ENCODE data around the gene IL20RA.
A peak's percentile ranks its signal among the peaks of the same experiment; 100 is the strongest.

IL20RA gene, protein sequence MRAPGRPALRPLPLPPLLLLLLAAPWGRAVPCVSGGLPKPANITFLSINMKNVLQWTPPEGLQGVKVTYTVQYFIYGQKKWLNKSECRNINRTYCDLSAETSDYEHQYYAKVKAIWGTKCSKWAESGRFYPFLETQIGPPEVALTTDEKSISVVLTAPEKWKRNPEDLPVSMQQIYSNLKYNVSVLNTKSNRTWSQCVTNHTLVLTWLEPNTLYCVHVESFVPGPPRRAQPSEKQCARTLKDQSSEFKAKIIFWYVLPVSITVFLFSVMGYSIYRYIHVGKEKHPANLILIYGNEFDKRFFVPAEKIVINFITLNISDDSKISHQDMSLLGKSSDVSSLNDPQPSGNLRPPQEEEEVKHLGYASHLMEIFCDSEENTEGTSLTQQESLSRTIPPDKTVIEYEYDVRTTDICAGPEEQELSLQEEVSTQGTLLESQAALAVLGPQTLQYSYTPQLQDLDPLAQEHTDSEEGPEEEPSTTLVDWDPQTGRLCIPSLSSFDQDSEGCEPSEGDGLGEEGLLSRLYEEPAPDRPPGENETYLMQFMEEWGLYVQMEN

DNA sequence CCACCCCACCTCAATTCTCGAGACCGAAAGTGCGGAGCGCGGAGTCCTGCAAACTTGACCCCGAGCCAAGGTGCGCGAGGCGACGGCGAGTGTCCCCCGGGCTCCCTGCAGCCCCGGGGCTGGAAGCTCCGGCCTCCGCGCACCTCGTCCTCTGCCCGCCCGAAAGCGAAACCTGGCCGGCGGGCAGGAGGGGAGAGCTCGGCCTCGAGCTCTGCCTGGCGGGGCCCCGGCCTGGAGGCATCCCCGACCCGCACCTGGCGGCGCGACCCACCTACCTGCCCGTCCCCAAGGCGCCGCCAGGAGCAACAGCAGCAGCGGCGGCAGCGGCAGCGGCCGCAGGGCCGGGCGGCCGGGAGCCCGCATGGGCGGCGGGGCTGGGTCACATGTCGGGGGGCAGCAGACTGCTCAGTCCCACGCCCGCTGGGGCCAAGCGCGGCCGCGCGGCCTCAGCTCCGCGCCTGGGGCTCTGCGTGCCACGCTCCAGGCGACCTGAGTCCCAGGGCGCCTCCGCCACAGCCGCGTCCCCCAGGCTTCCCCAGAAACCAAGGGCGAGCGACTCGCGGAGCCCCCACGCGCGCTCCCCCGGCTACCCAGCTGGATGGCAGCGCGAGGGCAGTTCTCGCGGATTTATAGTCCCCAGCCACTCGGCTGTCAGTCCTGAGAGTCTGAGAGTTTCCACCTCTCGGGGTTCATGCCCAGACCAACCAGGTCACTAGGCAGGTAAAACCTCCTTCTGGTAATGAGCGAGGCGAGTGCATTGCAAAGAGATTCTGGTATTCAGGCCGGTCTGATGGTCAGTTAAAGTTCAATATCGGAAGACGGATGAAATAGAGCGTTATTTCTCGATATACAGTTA, at the start of gene IL20RA:
IL20RA (minus strand) TSS at position 600 of the 856 bp plus-strand sequence; CDS start at position 363, 237 bp downstream.
- no peak within 1 kb of the TSS for H3K27ac ChIP-seq (ENCODE audit: low read depth, low read length)
- no peaks in the 10 kb centered on the region for H3K4me1 ChIP-seq (ENCODE audit: control insufficient read depth, insufficient read depth, low read length)
- no peaks in the 10 kb centered on the region for H3K36me3 ChIP-seq (ENCODE audit: control insufficient read depth, insufficient read depth, low read length)
- peak within 1 kb of the TSS; percentile 12 for H3K9ac ChIP-seq (ENCODE audit: low read length)
- H3K27me3 ChIP-seq (ENCODE audit: control insufficient read depth, insufficient read depth, low read length): peaks cover 3% of the 10 kb centered on the region
- peak within 1 kb of the TSS; percentile 77 for H3K4me3 ChIP-seq (ENCODE audit: low read length)

DNA sequence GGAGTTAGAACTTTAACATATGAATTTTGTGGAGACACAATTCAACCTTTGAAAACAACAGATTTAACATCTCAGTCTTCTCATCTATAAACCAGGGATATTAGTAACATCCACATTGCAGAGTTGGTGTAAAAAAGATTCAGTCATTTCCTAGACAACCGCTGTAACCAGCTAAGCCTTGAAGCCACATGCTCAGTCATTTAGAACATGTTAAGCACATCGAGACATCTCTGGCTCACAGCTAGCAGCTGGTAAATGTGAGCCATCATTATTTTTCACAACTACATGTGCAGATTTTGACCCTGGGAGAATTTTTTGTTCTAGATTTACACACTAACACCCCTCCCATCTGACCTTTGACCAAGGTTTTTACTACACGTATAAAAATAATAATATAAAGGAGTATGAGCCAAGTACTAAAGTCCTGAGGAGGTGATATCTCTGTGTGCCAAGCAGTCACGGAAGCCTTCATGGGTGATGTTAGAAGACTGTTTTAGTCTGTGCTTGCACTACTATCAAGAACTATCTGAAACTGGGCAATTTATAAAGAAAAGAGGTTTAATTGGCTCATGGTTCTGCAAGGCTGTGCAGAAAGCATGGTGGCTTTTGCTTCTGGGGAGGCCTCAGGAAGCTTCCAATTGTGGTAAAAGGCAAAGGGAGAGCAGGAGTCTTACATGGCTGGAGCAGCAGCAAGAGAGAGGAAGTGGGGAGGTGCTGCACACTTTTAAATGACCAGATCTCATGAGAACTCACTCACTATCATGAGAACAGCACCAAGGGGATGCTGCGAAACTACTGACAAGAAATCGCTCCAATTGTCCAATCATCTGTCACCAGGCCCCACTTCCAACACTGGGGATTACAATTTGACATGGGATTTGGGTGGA, 48.7 kb upstream of the IL20RA start:
- Histone ChIP-seq H3K4me3 (ENCODE audit: low read length) (no peak overlapping the region), H3K27me3 (ENCODE audit: control insufficient read depth, insufficient read depth, low read length) (no peaks in the 10 kb centered on the region), H3K4me1 (ENCODE audit: control insufficient read depth, insufficient read depth, low read length) (no peaks in the 10 kb centered on the region)

DNA sequence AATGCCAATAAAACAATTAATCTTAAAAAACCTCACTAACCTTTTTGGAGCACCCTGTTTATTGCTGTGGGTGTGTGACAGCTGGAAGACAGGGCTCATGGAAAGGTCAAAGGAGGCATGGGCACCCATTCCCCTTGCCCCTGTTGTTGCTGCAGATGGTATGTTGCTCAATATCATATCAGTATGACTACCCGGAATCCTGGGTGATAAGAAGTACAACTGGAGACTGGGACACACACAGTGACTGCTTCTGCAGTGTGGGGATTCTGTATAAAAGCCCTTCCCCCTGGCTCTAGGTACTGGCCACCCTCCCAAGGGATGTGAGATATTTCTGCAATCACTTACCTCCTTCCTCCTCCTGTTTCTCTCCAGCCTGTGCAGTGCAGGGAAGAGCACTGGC, 47.3 kb upstream of the IL20RA start:
- H3K27me3 ChIP-seq (ENCODE audit: control insufficient read depth, insufficient read depth, low read length): no peaks in the 10 kb centered on the region
- no peak overlapping the region for H3K27ac ChIP-seq (ENCODE audit: low read depth, low read length)
- no peaks in the 10 kb centered on the region for H3K36me3 ChIP-seq (ENCODE audit: control insufficient read depth, insufficient read depth, low read length)
- no peak overlapping the region for H3K4me3 ChIP-seq (ENCODE audit: low read length)
- H3K9ac ChIP-seq (ENCODE audit: low read length): no peak overlapping the region
- no peaks in the 10 kb centered on the region for H3K4me1 ChIP-seq (ENCODE audit: control insufficient read depth, insufficient read depth, low read length)

More for the DNA sequence above, 48.7 kb upstream of the IL20RA start:
- no peak overlapping the region for H3K9ac ChIP-seq (ENCODE audit: low read length)
- H3K27ac ChIP-seq (ENCODE audit: low read depth, low read length): no peak overlapping the region
- H3K36me3 ChIP-seq (ENCODE audit: control insufficient read depth, insufficient read depth, low read length): no peaks in the 10 kb centered on the region

DNA sequence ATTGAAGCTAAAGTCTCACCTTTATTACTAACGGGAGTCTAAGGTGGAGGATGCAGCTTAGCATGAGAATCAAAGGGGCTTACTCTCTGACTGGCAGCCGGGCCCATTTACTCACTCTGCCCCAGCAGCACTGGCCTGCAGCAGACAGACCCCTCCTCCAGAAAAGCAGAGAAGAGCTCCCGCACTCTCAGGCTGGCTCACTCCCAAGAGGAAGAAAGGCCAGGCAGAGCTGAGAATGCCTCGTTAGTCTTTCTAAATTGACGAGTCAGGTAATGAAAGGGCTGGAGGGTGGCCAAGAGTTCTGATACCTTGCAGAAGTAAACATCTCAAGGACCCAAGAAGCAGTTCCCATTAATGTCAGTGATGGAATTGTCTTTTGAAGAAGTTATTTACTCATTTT, 44.5 kb upstream of the IL20RA start:
- H3K9ac ChIP-seq (ENCODE audit: low read length): no peak overlapping the region
- no peaks in the 10 kb centered on the region for H3K27me3 ChIP-seq (ENCODE audit: control insufficient read depth, insufficient read depth, low read length)
- no peak overlapping the region for H3K4me3 ChIP-seq (ENCODE audit: low read length)
- no peaks in the 10 kb centered on the region for H3K4me1 ChIP-seq (ENCODE audit: control insufficient read depth, insufficient read depth, low read length)
- H3K27ac ChIP-seq (ENCODE audit: low read depth, low read length): no peak overlapping the region
- H3K36me3 ChIP-seq (ENCODE audit: control insufficient read depth, insufficient read depth, low read length): no peaks in the 10 kb centered on the region

DNA sequence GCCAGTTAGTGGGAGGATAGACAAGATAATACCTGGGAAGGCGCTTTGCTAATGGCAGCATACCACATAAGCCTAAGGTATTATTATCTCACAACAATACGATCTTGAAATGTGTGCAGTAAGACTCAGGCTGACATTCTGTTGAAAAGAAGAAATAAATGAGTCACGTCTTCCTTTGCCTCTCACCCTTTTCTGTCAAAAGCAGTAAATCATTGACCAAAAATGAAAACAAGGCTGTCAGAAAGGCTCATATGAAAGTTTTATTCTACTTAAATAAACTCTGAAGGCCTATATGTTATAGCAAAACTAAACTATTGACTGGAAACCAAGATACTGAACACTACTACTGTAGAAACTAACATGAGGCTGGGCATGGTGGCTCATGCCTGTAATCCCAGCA, 43.1 kb upstream of the IL20RA start:
- H3K36me3 ChIP-seq (ENCODE audit: control insufficient read depth, insufficient read depth, low read length): no peaks in the 10 kb centered on the region
- no peaks in the 10 kb centered on the region for H3K27me3 ChIP-seq (ENCODE audit: control insufficient read depth, insufficient read depth, low read length)
- H3K4me1 ChIP-seq (ENCODE audit: control insufficient read depth, insufficient read depth, low read length): no peaks in the 10 kb centered on the region
- H3K9ac ChIP-seq (ENCODE audit: low read length): no peak overlapping the region
- H3K4me3 ChIP-seq (ENCODE audit: low read length): no peak overlapping the region
- H3K27ac ChIP-seq (ENCODE audit: low read depth, low read length): no peak overlapping the region

DNA sequence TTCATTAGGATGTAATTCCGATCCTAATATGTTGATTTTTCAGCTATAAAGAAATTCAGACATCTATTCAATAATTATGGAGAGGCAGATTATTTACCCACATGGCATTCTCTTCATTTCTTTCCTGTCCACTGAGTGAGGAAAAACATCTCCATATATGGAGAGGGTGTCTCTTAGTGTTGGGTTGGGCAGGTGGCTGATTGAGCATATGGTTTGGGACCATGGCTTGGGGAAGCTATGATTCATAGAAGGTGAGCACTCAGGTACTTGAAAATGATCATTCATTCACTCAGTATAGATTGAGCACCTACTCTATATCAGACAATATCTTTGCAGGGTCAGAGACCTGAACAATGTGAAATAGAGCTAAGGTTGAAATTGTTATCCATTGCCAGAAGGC, 41.3 kb upstream of the IL20RA start:
- H3K4me3 ChIP-seq (ENCODE audit: low read length): no peak overlapping the region
- H3K36me3 ChIP-seq (ENCODE audit: control insufficient read depth, insufficient read depth, low read length): no peaks in the 10 kb centered on the region
- no peaks in the 10 kb centered on the region for H3K4me1 ChIP-seq (ENCODE audit: control insufficient read depth, insufficient read depth, low read length)
- no peak overlapping the region for H3K27ac ChIP-seq (ENCODE audit: low read depth, low read length)
- no peak overlapping the region for H3K9ac ChIP-seq (ENCODE audit: low read length)
- H3K27me3 ChIP-seq (ENCODE audit: control insufficient read depth, insufficient read depth, low read length): no peaks in the 10 kb centered on the region

DNA sequence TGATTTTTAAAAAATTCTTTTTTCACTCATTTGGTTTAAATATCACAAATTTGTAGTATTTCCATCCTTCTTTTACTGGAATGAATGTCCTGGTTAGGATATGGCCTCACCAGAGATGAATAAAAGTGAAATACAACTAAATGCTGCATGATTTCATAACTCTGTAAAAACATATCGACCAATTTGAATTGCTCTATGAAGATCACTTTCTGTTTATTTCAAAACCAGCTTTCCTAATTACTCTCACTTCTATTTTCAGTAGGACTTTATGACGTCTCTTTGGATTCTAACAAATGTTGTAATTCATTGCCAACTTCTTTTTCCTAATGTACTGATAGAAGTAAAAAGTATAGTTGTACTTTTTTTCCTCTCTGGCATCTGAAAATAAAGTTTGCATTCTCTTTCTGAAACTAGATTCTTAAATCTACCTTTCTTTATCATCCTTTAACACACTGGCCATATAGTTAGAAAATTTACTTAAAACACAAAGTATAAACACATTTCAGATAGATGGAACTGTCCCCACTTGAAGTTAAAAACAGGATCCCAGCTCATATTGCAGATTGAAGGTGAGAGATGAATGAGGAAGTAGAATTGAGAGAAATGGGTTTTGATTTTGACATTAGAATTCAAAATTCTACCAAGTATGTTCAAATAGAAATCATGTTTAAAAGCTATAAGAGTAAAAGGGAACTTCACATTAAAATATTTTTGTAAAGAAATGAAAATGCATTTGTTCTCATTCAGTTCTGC, 40.3 kb upstream of the IL20RA start:
- no peaks in the 10 kb centered on the region for H3K36me3 ChIP-seq (ENCODE audit: control insufficient read depth, insufficient read depth, low read length)
- H3K27ac ChIP-seq (ENCODE audit: low read depth, low read length): no peak overlapping the region
- H3K27me3 ChIP-seq (ENCODE audit: control insufficient read depth, insufficient read depth, low read length): no peaks in the 10 kb centered on the region
- H3K4me1 ChIP-seq (ENCODE audit: control insufficient read depth, insufficient read depth, low read length): no peaks in the 10 kb centered on the region
- no peak overlapping the region for H3K4me3 ChIP-seq (ENCODE audit: low read length)
- no peak overlapping the region for H3K9ac ChIP-seq (ENCODE audit: low read length)

DNA sequence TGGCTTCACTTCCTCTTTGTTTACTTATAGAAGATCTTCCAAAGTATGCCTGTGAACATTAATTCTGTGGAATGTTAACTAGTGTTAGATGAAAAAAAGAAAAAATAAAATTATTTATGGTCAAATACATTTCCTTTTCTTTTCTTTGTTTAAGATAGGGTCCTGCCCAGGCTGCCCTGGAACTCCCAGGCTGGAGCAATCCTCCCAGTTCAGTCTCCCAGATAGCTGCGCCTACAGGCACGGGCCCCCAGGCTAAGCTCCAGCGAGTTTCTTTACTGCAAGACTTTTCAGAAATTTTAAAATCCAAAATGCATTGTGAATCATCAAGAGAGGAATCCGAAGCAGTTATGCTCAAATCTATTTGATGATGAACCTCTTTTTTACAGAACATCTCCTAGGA, 39.3 kb upstream of the IL20RA start:
- H3K4me3 ChIP-seq (ENCODE audit: low read length): no peak overlapping the region
- H3K27me3 ChIP-seq (ENCODE audit: control insufficient read depth, insufficient read depth, low read length): no peaks in the 10 kb centered on the region
- H3K36me3 ChIP-seq (ENCODE audit: control insufficient read depth, insufficient read depth, low read length): no peaks in the 10 kb centered on the region
- no peak overlapping the region for H3K27ac ChIP-seq (ENCODE audit: low read depth, low read length)
- no peak overlapping the region for H3K9ac ChIP-seq (ENCODE audit: low read length)
- no peaks in the 10 kb centered on the region for H3K4me1 ChIP-seq (ENCODE audit: control insufficient read depth, insufficient read depth, low read length)

DNA sequence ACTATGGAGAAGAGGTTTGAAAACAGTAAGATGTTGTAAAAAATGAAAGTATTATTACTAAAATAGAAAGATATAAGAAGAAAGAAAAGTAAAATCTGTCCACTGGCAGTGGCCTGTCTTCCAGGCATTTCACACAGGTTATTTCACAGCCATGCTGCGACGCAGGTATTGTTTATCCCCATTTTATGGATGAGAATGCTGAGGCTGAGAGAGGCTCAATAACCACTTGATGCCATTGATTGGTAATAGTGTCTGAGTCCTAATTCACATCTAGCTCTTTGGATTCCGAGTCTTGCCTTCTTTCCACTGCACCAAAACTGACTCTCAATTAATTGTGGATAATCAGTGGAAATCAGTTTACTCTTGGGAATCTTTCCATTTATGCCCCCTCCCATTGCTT, 37.2 kb upstream of the IL20RA start:
- Histone ChIP-seq H3K27ac (ENCODE audit: low read depth, low read length) (no peak overlapping the region), H3K27me3 (ENCODE audit: control insufficient read depth, insufficient read depth, low read length) (no peaks in the 10 kb centered on the region), H3K4me1 (ENCODE audit: control insufficient read depth, insufficient read depth, low read length) (no peaks in the 10 kb centered on the region), H3K36me3 (ENCODE audit: control insufficient read depth, insufficient read depth, low read length) (no peaks in the 10 kb centered on the region), H3K9ac (ENCODE audit: low read length) (no peak overlapping the region), H3K4me3 (ENCODE audit: low read length) (no peak overlapping the region)

DNA sequence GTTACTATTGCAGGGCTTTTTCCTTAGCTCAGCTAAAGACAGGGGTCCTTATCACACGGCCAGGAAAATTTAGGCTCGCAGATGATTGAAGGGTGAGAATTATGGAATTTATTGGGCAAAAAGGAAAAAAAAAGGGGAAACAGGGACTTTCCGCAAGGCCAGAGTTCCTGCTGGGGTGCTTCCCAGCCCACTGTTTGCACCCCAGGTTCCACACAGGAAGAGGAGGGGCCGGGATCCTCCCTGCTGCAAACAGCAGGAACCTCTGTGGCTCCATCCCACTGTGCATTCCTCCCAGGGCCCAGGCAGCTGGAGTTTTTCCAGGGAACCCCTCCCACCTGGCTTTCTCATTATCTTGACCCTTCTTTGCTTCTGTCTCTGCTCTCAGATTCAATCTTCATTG, 35.9 kb upstream of the IL20RA start:
- Histone ChIP-seq H3K4me1 (ENCODE audit: control insufficient read depth, insufficient read depth, low read length) (no peaks in the 10 kb centered on the region), H3K4me3 (ENCODE audit: low read length) (no peak overlapping the region), H3K9ac (ENCODE audit: low read length) (no peak overlapping the region), H3K27me3 (ENCODE audit: control insufficient read depth, insufficient read depth, low read length) (no peaks in the 10 kb centered on the region), H3K27ac (ENCODE audit: low read depth, low read length) (no peak overlapping the region), H3K36me3 (ENCODE audit: control insufficient read depth, insufficient read depth, low read length) (no peaks in the 10 kb centered on the region)

DNA sequence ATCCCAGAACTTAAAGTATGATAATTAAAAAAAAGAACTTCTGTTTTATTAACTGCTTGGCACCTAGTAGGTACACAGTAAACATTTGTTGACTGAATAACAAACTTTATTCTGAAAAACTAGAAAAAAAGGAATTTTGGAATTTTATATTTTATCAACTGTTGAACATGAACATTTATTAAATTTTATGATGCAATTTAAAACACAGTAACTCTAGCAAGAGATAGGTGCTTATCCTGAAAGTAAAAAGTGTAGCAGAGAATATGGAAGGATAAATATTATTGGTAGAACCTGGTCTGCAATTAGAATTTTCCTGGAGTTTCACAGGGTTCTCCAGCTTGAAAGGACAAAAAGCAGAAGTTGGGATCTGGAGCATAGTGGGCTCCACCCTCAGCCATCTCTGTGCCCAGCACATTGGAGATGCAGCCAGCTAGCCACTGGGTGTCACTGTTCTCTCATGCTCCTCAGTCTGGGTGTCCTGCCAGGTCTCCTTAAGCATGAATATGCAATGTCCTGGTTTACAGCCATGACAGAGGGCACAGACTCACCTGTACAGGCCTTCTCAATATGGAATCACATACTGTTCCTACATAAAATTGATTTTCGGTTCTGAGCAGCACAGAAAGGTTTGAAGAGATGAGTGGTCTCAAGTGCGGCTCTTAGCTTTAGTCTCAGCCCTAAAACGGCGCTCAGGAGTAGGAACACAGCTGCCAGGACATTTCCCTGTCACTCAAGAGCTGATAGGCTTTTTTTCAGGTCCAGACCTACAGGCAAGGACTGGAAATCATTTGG, 31.7 kb upstream of the IL20RA start:
- no peaks in the 10 kb centered on the region for H3K36me3 ChIP-seq (ENCODE audit: control insufficient read depth, insufficient read depth, low read length)
- no peaks in the 10 kb centered on the region for H3K27me3 ChIP-seq (ENCODE audit: control insufficient read depth, insufficient read depth, low read length)
- H3K4me1 ChIP-seq (ENCODE audit: control insufficient read depth, insufficient read depth, low read length): no peaks in the 10 kb centered on the region
- H3K4me3 ChIP-seq (ENCODE audit: low read length): no peak overlapping the region
- H3K9ac ChIP-seq (ENCODE audit: low read length): no peak overlapping the region
- no peak overlapping the region for H3K27ac ChIP-seq (ENCODE audit: low read depth, low read length)
